Hepatocyte (in vitro differentiated cells): ENCODE measurements around the gene BLACAT1.

Source experiments
- EZH2 ChIP-seq: fragments of 200-600 bp; sonication (generic); IDR thresholded peaks from 2 replicates; pipeline ENCODE4 v1.6.1; 2016; ENCODE audit warnings: antibody characterized with exemption, mild to moderate bottlenecking, borderline replicate concordance
- EZH2phosphoT487 ChIP-seq: fragments of 200-600 bp; sonication (generic); IDR thresholded peaks from one replicate; pipeline ENCODE4 v1.6.1; 2018; ENCODE audit warnings: antibody characterized with exemption, mild to moderate bottlenecking, low read depth, moderate library complexity; ENCODE audit not compliant: unreplicated experiment, severe bottlenecking
- TF ChIP-seq, protein P1 (sequence below): fragments of 200-600 bp; sonication (generic); IDR thresholded peaks from 2 replicates; pipeline ENCODE4 v1.5.1; 2016; ENCODE audit warnings: antibody characterized with exemption, mild to moderate bottlenecking; ENCODE audit not compliant: poor library complexity

DNA sequence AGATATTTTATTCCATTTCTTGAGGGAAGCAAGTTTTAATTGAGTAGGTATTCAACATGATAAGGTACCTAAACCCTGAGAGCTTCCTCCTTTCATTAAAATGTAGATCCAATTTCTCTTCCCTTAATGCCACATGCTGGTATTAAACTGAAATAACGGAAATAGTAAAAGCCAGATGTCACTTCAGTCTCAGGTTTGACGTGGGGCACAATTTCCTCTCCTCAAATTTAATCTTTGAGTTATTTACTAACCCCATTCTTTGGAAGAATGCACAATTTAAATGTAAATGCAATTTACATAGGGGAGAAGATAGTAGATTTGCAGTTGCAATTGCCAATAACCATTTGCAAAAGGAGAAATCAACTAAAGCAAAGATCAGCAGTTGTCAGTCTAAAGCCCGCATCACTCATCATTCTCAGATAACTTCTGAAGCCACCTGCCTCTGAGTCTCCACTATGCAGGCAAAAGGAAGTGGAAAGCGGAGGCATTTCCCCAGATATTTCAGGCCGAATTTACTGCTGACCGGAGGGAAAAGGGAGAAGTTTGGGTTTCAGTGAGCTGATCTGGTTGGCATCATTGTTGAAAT lies 31.9 kb downstream of the BLACAT1 start:
- TF ChIP-seq, protein P1, sequence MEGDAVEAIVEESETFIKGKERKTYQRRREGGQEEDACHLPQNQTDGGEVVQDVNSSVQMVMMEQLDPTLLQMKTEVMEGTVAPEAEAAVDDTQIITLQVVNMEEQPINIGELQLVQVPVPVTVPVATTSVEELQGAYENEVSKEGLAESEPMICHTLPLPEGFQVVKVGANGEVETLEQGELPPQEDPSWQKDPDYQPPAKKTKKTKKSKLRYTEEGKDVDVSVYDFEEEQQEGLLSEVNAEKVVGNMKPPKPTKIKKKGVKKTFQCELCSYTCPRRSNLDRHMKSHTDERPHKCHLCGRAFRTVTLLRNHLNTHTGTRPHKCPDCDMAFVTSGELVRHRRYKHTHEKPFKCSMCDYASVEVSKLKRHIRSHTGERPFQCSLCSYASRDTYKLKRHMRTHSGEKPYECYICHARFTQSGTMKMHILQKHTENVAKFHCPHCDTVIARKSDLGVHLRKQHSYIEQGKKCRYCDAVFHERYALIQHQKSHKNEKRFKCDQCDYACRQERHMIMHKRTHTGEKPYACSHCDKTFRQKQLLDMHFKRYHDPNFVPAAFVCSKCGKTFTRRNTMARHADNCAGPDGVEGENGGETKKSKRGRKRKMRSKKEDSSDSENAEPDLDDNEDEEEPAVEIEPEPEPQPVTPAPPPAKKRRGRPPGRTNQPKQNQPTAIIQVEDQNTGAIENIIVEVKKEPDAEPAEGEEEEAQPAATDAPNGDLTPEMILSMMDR: no peak
- no peak for TF ChIP-seq EZH2
- no peak for TF ChIP-seq EZH2phosphoT487
